NB4 (cell line): ENCODE results near the gene SAE1.
A peak's percentile ranks its signal among the peaks of the same experiment; 100 is the strongest.
"Not testable (repeated sequence)": the region's sequence is repeated elsewhere in the genome, so short reads cannot be mapped to it uniquely, and the experiment has no call there.

Source experiments
- DNase-seq: peaks from one replicate; pipeline ENCODE4 v3.0.0; 2010; ENCODE audit warnings: low read depth
- H3K4me3 ChIP-seq: one replicate; pipeline ENCODE4 v1.5.1; 2011; ENCODE audit warnings: mild to moderate bottlenecking, low read depth, low read length, moderate library complexity
- MYC ChIP-seq: IDR thresholded peaks from 2 replicates; pipeline ENCODE4 v1.6.1; 2011; ENCODE audit warnings: low read depth, low read length
- POLR2A ChIP-seq: IDR thresholded peaks from 2 replicates; pipeline ENCODE4 v1.6.1; 2011; ENCODE audit warnings: mild to moderate bottlenecking; ENCODE audit not compliant: insufficient read length; ENCODE audit errors: extremely low read depth
- TF ChIP-seq, protein P1 (sequence below): IDR thresholded peaks from one replicate; pipeline ENCODE4 v1.5.1; 2012; ENCODE audit warnings: low read depth, low read length
- TF ChIP-seq, protein P2 (sequence below): IDR thresholded peaks from 2 replicates; pipeline ENCODE4 v1.6.1; 2011; ENCODE audit warnings: low read depth, low read length

Gene SAE1

DNA sequence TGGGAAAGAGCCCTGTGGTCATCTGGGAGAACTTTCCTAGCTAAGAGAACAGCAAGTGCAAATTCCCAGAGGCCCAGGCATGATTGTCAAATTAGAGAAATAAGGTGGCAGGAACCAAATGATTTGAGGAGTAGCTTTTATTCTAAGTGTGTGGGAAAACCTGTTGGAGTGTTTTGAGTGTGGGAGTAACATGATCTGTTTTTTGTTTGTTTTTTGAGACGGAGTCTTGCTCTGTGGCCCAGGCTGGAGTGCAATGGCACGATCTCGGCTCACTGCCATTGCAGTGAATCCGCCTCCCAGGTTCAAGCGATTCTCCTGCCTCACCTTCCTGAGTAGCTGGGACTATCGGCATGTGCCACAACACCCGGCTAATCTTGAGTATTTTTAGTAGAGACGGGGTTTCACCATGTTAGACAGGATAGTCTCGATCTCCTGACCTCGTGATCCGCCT is 2.4 kb downstream of the SAE1 start:
- no peak for DNase-seq
- peak overlapping the region; percentile 92 for H3K4me3 ChIP-seq
- TF ChIP-seq, protein P1, sequence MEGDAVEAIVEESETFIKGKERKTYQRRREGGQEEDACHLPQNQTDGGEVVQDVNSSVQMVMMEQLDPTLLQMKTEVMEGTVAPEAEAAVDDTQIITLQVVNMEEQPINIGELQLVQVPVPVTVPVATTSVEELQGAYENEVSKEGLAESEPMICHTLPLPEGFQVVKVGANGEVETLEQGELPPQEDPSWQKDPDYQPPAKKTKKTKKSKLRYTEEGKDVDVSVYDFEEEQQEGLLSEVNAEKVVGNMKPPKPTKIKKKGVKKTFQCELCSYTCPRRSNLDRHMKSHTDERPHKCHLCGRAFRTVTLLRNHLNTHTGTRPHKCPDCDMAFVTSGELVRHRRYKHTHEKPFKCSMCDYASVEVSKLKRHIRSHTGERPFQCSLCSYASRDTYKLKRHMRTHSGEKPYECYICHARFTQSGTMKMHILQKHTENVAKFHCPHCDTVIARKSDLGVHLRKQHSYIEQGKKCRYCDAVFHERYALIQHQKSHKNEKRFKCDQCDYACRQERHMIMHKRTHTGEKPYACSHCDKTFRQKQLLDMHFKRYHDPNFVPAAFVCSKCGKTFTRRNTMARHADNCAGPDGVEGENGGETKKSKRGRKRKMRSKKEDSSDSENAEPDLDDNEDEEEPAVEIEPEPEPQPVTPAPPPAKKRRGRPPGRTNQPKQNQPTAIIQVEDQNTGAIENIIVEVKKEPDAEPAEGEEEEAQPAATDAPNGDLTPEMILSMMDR = no peak

DNA sequence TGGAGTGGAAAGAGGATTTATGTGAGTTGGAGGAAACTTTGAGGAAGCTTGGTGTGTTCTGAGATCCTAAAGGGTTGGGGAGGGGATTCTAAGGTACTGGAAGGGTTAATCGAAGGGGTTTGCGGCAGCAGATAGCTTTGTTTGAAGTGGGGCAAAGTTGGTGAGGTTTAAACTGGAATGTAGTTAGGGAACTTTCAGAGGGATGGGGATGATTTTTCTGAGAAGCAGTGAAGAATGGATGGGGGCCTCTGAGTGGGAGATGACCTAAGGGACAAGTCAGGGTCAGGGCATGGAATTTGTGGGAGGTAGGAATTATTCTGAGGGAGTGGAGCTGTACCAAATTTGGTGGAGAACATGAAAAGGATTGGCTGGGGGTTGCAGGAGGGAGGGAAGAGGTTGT is 3.9 kb downstream of the SAE1 start:
- TF ChIP-seq, protein P1 = no peak
- TF ChIP-seq MYC = no peak
- no peak for TF ChIP-seq POLR2A
- TF ChIP-seq, protein P2, sequence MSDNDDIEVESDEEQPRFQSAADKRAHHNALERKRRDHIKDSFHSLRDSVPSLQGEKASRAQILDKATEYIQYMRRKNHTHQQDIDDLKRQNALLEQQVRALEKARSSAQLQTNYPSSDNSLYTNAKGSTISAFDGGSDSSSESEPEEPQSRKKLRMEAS = no peak
- peak overlapping the region; percentile 47 for H3K4me3 ChIP-seq
- no peak for DNase-seq

DNA sequence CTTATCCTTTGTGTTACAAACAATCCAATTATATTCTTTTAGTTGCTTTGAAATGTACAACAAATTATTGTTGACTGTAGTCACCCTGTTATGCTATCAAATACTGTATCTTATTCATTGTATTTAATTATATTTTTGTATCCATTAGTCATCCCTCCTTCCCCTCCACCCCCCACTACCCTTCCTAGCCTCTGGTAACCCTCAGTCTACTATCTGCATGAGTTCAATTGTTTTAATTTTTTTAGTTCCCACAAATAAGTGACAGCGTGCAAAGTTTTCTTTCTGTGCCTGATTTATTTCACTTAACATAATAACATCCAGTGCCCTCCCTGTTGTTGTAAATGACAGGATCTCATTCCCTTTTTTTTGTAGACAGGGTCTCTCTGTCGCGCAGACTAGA is 4.5 kb downstream of the SAE1 start:
- peak overlapping the region; percentile 47 for H3K4me3 ChIP-seq
- TF ChIP-seq, protein P2 = no peak
- TF ChIP-seq, protein P1 = no peak
- TF ChIP-seq POLR2A = no peak
- TF ChIP-seq MYC = no peak
- DNase-seq = no peak

DNA sequence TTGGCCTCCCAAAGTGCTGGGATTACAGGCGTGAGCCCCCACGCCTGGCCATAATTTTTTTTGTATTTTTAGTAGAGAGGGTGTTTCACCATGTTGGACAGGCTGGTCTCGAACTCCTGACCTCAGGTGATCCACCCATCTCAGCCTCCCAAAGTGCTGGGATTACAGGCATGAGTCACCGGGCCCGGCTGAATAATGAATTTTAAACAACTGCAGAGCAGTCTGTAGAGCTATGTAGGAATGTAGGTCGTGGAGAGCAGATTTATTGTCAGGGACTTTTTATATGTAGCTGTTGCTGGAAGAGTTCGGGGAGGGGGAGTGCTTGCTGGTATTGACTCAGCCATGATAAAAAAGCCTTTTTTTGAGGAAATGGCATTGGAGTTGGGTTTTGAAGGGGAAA is 10.6 kb downstream of the SAE1 start:
- not testable (repeated sequence) for H3K4me3 ChIP-seq, DNase-seq

DNA sequence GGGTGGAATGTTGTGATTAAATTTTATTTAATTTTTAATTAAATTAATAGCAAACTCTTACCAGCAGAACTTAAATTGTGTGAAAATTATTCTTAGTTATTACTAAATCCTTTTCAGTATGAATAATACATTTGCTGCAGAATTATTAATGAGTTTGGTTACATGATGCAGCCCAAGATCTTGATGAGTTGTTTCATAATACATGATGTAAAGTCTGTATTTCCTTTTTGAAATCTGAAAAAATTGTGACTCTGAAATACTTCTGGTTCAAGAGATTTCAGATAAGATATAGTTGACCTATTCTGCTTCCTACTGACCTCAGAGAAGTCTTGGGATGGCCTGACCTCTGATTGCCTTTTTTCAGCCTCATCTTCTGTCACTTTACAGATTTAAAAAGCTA is 11.1 kb downstream of the SAE1 start:
- TF ChIP-seq, protein P2 = no peak
- TF ChIP-seq MYC = no peak
- H3K4me3 ChIP-seq = no peak overlapping the region
- DNase-seq = no peak

DNA sequence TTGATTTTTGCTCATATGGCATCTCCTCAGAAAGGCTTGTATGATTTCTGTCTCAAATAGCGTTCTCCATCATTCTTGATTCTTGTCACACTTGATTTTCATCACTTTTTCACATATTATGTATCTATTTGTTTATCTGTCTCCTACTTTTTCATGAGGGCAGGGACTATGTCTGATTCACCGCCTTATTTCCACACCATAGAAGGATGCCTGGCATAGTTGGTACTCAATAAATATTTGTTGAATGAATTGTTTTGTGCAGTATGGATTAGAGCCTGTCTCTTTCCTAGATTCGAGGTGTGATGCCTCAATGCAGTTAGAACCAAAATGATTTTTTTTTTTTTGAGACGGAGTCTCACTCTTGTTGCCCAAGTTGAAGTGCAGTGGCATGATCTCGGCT is 12.1 kb downstream of the SAE1 start:
- no peak overlapping the region for H3K4me3 ChIP-seq
- TF ChIP-seq, protein P1 = no peak
- TF ChIP-seq, protein P2 = no peak
- no peak for TF ChIP-seq MYC
- no peak for TF ChIP-seq POLR2A
- no peak for DNase-seq

DNA sequence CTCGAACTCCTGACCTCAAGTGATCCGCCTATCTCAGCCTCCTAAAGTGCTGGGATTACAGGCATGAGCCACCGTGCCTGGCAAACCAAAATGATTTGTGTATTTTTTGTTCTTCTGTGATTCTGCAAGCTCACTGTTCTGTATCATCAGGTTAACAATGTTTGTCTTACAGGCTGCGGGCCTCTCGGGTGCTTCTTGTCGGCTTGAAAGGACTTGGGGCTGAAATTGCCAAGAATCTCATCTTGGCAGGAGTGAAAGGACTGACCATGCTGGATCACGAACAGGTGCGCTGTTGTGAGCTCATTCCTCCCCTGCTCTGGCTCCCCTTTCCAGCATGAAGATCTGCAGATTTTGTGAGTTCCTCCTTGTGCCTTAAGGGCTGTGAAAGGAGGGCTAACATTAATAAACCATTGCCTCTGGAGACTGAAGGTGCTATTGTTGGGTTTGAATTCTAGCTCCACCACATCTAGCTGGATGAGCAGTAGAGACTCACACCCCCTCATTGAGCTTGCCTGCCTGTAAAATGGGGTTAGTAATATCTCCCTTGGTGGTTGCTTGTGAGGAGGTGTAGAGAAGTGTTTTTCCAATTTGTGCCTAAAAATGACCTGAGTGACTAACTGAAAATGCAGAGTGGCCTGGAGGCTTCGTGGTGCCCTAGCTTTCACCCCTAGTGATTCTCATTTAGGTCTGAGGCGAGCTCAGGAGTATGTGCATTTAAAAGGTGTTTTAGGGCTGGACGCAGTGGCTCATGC is 12.9 kb downstream of the SAE1 start:
- H3K4me3 ChIP-seq = no peak overlapping the region
- TF ChIP-seq POLR2A (no peak), MYC (no peak)
- TF ChIP-seq, protein P1 = no peak
- DNase-seq = no peak
